HS-5 (cell line): Measurements from ENCODE around the gene KREMEN1.

ENCODE experiments used
- DNase-seq: peaks from one replicate; pipeline ENCODE4 v3.0.0-alpha.2; 2012; ENCODE audit warnings: low read depth

Gene KREMEN1

DNA sequence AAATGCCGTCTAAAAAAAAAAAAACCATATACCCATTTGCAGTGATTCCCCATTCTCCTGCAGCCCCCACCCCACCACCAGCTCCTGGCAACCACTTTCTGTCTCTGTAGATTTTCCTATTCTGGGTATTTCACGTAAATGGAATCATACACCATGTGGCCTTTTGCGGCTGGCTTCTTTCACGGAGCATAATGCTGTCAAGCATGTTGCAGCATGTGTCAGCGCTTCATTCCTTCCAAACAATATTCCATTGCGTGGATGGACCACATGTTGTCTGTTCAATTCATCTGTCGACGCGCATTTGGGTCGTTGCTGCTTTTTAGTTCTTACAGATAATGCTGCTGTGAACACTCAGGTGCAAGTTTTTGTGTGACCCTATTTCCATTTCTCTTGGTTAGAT is 118.1 kb downstream of the KREMEN1 start:
- DNase-seq, result no peak

DNA sequence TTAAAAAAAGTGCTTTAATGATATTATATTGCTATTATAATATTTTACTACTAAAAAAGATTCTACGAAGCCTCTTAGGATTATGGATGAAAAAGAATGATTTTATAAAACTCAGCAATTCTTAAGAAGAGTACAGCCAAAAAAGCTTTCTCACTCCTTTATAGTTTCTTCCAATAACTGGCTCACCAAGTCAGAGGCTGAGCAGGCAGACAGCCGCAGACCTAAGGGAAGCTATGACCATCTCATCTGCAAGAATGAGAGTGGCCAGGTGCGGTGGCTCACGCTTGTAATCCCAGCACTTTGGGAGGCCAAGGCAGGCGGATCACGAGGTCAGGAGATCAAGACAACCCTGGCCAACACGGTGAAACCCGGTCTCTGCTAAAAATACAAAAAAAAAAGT is 120.2 kb downstream of the KREMEN1 start:
- DNase-seq, result no peak

DNA sequence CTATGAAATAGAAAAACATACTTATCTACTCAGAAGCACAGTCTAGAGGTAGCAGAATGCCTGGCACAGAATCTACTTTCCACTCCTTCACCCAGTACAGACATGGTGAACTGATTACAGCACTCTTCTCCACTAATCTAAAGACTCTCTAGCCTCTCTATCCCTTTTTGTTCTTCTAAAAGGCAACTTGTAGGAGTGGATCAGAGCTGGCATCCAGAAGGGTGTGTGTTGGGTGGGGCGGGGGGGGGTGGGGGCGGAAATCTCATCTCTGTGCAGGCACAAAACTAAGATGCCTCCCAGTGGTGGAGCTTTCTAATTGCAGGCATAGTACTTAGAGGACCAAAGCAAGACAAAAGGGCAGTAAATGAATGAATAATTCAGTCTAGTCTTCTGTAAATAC is 121.3 kb downstream of the KREMEN1 start:
- no peak for DNase-seq

DNA sequence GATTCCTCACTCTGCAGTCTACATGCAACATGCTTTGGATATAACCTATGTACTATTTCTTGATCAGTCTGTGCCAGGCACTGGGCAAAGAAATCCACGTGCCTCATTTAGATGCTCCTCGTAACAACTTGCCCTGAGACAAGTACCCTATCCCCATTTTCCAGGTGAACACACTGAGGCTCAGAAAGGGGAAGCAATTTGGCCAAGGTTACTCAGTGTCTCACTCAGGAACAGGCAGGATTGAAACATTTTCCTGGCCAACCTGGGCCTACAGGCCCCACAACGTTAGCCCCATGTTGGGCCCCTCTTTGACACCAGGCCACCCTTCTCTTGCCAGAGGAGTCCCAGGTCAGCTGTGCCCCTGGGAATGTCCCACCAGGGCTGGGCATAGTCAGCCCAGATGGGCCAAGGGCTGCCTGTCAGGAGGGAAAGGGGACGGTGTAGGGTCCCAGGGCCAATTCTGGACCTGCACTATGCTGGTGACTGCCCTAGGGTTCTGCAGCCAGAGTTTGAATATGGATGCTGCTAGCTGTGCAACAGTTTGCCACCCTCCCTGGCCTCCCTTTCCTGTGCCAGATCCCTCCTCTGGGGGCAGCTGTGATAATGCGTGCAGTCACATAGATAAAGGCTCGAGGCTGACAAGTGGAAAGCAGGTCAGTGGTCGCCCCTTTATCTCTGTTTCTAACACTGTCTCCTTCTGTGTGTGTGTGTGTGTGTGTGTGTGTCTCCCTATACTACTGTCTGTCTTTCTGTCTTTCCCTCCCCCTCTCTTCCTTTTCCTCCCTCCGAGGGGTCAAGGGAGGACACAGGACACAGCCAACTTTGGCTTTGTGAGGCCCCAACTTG is 122.5 kb downstream of the KREMEN1 start:
- no peak for DNase-seq

DNA sequence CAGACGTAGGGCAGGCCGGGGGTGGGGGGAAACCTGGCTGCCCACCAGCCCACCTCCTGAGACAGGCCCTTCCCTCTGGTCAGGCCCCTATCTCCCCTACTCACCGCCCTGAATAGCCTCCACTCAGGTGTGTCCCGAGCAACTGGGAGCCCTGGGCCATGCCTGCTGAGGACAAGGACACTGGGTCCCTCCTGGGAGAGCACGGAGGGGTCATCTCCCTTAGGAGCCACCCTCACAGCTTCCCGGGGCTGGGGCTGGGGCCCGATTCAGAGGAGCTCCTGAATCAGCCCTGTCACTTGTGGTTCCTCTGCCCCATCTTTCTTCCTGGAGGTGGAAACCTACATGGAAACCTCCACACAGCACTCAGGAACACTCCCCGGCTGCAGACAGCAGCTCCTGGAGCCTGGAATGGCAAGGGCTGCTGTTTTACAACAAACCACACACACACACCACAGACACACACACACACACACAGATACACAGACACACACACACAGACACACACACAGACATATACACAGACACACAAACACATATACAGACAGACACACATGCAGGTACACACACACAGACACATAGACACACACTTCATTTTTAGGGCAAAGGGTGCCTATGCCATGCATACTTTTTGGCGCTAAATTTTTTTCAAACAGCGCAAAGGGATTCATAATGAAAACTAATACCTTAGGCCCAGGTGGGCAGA is 123.3 kb downstream of the KREMEN1 start:
- no peak for DNase-seq

DNA sequence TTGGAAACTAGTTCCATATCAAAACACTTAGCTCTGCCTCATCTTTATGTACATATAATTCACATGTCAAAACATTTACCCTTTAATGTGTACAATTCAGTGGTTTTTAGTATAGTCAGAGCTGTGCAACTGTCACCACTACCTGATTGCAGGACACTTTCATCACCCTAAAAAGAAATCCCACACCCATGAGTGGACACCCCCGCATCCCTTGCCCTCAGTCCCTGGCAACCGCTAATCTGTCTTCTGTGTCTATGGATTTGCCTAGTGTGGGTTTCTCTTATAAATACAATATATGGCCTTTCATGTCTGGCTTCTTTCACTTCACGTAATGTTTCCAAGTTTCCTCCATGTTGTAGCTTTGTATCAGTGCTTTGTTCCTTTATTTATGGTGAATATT is 124.3 kb downstream of the KREMEN1 start:
- DNase-seq, result no peak

DNA sequence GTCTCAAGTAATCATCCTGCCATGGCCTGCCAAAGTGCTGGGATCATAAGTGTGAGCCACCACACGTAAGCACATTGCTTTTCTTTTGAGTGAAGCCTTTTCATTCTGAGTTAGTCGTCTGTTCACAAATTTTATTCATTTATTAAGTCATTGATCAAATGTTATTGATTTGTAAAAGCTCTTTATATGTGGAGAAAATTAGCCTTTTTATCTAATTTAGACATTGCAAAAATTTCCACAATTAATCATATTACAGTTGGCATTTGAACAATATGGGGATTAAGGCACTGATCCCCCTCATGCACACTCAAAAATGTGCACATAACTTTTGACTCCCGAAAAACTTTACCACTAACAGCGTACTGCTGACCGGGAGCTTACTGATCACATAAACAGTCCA is 125.4 kb downstream of the KREMEN1 start:
- DNase-seq, result no peak

DNA sequence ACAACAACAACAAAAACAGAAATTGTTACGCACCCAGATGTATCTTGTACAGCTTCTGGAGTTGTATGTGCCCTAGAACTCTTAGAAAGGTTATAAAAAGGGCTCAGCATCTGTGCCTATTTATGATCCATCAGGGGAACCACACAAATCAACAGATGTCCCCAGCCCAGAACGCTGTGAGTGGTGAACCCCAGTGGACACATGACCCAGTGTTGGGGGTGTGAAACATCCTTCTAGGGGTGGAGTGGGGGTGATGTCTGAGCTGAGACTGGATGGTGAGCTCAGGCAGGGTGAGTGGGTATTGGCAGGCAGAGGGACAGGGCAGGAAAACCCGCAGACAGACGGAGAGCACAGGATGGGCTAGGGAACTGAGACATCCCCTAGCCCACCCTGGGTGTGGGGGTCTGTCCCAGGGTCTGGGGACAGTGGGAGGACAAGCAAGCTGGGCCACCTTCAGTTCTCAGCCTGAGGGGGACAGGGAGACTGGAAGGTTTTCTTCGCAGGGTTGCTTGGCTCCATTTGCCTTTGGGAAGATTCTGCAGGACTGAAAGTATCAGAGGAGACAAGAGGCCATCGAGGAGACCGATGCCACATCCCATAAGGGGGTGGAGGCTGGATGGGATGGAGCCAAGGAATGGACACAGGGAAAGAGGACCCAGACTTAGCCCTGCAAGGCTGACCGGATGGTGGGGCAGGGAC is 127.0 kb downstream of the KREMEN1 start:
- no peak for DNase-seq

DNA sequence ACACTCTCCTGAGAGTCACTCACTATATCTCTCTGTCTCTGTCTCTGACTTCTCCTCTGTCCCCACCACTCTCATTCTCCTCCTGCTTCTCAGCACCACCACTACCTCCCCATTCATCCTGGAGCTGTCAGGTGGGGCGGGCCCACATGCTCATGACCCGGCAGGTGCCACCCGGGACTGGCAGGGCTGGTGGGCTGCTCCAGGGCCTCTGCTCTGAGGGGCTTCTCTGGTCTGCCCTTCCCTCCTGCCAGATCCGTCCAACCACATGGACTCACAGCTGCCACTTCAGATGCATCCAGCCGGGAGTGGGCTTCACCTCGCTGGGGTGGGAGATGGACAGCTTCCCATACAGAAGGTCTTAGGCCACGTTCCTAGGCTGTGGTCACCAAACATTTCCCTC is 128.1 kb downstream of the KREMEN1 start:
- DNase-seq, result no peak

DNA sequence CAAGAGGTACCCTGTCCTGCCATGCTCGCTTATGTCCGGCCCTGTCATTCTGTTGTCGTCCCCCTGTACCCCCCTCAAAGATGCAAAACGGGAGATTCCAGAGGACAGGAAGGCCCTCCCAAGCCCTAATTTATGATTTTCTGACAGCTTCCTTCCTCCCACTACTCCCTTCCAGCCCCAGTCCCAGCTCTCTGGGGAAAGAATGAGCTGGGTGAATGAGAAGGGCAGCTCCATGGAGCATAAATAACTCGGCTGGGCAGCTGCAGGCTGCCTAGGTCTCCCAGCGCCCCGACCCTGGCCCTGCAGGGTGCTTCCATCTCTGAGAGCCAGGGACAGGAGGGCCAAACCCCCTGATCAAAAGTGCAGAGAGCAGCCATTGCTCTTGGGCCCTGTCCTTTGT is 128.9 kb downstream of the KREMEN1 start:
- no peak for DNase-seq

DNA sequence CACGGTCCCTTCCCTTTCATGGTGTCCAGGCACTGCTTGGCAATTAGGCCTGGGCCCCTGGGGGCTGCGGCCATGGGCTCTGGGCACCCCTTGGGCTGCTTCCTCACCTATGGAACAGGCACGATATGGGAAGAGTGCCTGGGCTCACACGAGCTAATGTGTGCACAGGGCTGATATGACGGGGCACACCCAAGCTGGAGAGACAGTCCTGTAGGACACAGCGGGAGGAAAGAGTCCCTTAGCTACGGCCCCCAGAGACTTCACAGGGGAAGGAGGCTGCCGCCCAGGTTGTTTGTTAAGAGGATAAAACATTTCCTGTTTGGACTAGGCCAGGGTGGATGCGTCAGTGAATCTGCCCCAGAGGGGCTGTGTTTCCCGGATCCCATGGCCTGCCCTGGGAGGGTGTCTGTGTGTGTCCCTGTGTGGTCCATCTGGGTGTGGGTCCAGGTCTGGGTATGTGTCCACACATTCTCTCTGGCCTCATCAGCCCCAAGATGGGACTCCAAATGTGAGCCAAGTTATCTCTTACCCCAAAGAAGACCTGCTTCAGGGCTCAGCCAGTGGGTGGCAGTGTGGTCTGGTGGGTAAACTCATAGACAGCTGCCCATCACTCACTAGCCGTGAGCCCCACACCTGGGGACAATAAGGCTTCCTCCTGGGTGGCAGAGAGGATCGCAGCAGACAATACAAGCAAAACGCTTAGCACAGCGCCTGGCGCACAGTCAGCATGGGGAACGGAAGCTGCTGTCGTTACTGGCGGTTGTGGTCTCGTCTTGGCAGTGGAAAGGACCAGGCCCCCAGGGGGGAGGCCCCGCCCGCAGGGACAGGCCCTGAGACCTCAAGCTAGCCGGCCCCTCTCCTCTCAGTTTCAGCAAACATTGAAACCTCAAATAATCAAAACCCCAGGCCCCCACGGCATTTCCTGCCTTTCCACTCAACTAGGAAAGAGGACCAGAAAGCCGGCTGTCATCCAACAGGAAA is 129.7 kb downstream of the KREMEN1 start:
- DNase-seq, result no peak

DNA sequence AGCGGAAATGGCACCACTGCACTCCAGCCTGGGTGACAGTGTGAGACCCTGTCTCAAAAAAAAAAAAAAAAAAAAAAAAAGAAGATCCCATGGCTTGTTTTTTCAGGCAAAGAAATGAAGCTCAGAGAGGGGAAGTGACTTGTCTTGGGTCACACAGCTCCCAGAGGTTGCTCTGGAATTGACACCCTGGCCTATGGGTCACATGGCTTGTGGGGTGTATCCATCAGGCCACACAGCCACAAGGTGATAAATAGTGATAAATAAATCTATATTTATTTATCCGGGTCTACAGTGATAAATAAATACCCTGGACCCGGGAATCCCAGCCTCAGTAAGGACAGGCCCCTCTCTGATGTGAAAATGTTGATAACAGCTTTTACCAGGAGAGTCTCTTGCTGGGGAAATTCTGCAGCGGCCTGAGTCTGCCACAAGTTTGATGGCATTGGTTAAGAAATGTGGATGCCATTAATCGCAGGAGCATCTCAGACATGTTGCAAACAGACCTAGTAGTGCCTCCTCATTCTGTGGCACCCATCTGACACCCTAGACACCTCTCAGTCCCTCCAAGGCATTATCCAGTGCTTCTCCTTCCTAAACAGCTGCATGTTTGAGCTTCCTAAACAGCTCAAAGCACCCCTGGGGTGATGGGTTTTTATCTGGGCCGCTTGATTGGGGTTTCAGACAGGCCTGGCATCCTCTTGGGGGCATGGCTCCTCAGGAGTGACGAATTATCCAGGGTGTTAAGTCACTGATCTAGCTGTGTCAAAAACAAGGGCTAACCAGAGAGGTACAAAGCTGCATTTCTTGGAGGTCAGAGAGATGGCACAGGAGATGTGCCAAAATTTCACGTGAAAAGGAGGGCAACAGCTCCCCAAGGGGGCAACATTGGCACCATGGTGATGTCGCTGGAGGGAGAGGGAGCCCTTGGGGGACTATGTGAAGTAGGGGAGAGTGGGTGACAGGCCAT is 130.9 kb downstream of the KREMEN1 start:
- no peak for DNase-seq

DNA sequence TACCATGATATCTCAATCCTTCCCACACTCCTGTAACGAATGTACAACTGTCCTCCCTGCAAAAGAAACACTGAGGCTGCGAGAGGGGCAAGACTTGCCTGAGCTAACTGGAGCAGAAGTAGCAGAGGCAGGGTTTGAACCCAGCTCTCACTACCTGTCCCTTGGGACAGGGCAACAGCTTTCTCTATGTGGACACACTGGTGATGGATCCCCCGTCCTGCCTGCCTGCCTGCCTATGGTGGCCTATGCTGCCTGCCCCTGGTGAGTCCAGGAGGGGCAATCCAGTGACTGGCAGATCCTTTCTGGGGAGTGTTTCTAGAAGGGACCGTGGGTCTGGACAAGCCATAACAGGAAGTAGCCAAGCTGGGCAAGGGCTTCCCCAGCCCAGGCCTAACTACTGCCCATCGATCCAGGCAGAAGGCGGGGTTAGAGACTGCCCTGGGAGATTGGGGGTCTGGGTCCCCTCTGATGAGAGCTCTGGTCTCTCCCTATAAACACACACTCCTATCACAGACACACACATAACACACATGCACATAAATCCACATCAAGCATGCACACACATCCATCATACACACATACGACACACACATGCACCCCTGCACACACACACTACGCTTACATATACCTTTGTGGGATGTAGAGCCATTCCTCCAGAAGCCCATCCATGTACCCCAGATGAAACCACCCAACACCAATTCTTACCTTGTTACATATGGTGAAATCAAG is 131.8 kb downstream of the KREMEN1 start:
- no peak for DNase-seq

DNA sequence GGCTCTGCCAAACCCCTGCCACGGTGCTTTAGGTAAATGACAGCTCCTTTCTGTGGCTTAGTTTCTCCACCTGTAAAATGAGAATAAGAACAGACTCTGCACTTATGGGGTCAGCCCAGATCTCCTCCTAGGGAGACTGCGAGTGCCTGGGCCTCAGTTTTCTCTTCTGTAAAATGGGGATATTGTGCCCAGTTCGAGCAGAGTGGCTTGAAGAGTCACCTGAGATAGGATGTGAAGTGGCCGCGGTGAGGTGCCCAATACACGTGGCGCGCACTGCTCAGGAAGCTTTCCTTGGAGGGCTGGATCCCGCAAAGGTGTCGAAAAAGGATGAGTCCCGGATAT is 132.4 kb downstream of the KREMEN1 start:
- DNase-seq, result no peak

DNA sequence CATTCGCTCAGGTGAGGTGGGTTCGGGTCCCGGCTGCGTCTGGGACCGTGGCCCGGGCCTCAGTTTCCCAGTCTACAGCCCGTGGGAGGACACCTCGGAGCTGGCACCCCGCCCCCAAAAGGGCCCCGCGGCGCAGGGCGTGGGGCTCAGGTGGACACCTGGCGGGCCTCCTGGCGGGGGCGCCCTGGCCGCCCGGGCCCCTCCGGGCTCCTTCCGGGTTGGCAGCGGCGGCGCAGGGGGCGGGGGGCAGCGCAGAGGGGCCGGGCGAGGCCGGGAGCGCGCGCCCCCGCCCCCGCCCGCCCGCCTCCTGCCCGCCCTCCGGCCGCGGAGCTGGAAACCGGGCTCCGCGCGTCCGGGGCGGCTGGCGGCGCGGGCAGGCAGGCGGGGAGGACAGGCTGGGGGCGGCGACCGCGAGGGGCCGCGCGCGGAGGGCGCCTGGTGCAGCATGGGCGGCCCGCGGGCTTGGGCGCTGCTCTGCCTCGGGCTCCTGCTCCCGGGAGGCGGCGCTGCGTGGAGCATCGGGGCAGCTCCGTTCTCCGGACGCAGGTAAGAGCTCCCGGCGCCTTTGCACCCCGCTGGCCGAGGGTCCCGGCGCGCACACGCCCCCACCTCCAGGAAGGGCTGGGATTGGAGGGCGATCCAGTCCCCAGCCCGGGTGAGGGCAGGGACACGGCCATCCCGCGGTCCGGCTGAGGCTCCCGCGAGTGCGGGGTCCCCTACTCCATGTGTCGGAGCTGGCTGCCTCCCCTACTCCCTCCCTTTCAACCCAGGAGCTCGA is 132.9 kb downstream of the KREMEN1 start, which contains the start of gene EMID1:
Gene EMID1 (plus strand): TSS at position 303 of the 778 bp plus-strand sequence. CDS start 143 bp downstream, at position 446.
- no peak for DNase-seq

DNA sequence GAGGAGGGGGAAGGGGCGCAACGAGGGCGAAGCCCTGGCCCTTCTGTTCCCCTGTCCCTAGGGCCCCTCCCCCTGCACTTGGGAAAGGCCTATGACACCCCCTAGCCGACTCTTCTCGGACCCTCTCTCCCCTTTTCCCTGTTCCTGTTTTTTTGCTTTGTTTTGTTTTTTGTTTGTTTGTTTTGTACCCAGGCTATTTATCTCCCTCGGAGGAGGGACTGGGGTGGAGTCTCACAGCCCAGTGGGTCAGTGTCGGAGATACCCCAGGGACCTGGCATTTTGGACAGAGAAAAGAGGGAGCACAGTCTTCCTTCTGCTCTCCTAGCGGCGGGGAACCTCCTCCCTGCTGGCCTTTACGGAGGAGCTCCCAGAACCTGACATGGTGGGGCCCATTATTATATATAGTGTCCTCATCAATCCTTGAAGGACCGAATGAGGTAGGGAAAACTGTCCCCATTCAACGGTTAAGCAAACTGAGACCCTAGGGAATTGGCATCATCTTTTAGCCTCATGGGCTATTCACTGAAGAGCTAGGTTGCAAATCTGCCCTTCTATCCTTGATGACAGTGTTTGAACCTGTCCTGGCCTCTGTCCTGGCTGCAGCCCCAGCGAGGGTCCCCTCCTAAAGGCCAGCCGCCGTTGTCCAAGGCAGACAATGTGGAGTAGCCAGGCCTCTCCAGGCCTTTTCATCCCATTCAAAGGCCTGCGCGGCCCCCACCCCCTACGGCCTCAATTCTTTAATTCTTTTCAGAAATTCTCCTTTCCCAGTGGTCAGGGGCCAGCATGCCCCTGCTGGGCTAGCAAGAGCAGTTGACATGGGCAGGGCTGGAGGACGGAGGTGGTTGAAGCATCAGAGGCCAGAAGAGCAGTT is 133.8 kb downstream of the KREMEN1 start:
- no peak for DNase-seq

DNA sequence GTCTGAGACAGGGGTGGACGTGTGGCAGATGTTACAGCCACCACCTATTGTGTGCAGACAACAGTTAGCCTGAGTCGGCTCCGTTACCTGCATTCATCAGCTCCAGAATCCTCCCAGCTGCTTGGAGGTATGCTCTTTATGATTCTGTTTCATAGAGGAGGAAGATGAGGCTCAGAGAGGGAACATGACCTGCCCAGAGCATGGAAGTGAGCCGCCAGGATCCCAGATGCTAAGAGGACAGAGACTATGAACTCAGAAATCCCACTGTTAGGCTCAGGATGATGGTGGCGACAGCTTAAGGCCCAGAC is 134.4 kb downstream of the KREMEN1 start:
- no peak for DNase-seq
